VCaP (cell line): ENCODE results near the gene ADAMTS15.

Experiments
- H3K27ac ChIP-seq: fragments of 450-650 bp; 2 replicates; pipeline ENCODE4 v1.5.1; 2017
- TF ChIP-seq, protein P1 (sequence below): fragments of 450-650 bp; conservative IDR thresholded peaks from 2 replicates; pipeline ENCODE4 v1.5.1; 2017; ENCODE audit warnings: mild to moderate bottlenecking, moderate library complexity

The ADAMTS15 gene

DNA sequence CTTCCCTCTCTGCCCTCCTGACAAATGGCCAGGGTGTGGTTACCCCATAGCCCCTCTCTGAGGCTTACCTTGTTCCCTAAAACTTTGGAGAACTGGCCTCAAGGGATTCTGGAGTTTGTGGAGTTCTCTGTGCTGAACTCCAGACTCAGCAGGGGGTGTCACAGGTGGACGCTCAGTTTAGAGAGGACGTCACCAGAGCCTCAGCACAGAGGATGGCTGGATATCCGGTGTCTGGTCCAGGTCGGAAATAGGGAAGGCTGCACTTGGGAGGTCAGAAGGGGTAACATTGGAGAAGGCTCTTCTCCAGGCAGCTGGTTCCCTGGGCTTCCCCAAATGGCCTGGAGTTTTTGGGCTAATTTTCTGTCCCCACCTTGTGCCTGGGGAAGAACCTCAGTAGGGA, 64.2 kb downstream of the ADAMTS15 start:
- H3K27ac ChIP-seq: no peak overlapping the region
- TF ChIP-seq, protein P1, sequence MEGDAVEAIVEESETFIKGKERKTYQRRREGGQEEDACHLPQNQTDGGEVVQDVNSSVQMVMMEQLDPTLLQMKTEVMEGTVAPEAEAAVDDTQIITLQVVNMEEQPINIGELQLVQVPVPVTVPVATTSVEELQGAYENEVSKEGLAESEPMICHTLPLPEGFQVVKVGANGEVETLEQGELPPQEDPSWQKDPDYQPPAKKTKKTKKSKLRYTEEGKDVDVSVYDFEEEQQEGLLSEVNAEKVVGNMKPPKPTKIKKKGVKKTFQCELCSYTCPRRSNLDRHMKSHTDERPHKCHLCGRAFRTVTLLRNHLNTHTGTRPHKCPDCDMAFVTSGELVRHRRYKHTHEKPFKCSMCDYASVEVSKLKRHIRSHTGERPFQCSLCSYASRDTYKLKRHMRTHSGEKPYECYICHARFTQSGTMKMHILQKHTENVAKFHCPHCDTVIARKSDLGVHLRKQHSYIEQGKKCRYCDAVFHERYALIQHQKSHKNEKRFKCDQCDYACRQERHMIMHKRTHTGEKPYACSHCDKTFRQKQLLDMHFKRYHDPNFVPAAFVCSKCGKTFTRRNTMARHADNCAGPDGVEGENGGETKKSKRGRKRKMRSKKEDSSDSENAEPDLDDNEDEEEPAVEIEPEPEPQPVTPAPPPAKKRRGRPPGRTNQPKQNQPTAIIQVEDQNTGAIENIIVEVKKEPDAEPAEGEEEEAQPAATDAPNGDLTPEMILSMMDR: no peak

DNA sequence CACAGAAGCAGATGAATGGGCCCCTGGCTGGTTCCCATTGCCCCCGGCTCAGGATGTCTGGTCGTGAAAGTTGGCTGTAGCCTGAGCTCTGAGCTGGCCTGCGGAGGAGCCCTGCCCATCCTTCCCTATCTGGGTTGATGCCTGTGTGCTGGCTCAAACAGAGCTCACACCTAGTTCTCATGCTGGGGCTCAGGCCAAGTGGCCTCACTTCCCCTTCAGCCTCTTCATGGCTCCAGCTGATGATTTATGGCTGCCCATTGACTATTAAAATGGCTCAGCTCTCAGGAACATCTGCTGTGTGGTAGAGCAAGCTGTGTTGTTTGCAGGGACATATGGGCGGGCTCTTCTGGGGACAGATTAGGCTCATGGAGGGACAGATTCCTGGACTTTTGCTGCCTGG, 64.7 kb downstream of the ADAMTS15 start:
- TF ChIP-seq, protein P1: no peak
- no peak overlapping the region for H3K27ac ChIP-seq

DNA sequence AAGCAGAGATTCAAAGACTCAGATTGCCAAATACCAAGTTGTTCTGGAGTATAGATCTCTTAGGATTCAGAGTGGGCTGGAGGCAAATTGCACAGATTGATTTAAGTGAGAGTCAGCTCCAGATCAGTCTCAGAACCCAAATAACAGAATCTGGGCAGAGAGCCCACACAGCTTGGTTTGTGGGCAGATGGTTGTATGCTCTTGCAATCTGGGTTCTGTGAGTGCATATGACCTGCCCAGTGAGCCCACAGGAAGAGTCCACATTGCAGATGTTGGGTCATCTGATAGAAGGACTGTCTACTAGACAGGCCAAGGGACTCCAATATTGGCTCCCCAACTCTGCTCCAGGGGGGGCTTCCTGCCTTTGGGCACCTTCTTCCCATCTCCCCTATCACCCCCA, 65.9 kb downstream of the ADAMTS15 start:
- TF ChIP-seq, protein P1: no peak

DNA sequence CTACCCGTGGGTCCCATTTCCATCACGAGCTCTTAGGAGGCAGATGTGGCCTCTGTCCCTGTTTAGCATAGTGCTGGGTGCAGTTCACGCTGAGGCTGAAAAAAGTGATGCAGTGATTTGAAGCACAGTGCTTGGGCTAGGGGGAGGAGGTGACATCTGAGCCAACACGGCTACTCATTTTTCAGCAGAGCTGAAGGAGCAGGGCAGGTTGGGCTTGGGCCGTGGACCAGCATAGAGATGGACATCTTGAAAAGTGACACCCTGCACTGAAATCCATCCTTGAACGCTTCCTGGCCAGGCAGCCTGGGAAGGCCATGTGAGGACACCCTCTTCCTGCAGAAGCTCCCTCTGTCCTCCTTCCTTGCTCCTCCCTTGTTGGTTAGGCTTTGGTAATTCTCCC, 66.4 kb downstream of the ADAMTS15 start:
- H3K27ac ChIP-seq: no peak overlapping the region
- TF ChIP-seq, protein P1: no peak

More for the DNA sequence above, 65.9 kb downstream of the ADAMTS15 start:
- H3K27ac ChIP-seq: no peak overlapping the region

DNA sequence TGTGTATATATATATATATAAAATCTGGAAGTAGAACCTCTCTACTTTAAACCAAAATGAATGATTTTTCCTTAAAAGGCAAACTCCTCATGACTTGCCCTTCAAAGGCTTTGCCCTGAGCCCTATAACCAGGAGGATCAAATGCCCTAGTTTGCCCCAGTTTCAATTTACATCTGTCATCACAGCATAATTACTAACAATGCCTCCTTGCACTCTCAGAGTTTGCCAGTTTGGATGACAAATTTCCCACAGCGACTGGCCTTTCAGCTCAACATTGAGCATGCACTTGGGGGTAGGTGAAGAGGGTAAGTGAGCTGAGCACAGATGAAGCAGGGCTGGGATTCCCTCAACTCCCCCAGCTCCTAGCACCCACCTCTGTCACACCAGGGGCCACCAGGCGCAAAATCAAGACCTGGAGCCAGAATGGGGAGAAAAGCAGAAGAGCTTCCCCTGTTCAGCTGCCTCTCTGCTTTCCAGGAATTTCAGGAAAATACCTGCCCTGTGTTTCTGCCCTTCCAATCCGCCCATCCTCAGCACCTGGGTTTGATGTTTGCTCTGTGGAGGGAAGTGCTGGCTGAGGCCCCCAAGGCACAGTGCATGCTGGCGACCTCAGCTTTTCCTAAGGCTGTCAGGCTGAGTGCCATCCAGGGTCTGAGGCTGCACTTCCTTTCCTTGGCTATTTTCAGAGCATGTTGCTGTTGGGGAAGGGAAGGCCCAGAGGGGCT, 67.5 kb downstream of the ADAMTS15 start:
- TF ChIP-seq, protein P1: no peak
- H3K27ac ChIP-seq: no peak overlapping the region

DNA sequence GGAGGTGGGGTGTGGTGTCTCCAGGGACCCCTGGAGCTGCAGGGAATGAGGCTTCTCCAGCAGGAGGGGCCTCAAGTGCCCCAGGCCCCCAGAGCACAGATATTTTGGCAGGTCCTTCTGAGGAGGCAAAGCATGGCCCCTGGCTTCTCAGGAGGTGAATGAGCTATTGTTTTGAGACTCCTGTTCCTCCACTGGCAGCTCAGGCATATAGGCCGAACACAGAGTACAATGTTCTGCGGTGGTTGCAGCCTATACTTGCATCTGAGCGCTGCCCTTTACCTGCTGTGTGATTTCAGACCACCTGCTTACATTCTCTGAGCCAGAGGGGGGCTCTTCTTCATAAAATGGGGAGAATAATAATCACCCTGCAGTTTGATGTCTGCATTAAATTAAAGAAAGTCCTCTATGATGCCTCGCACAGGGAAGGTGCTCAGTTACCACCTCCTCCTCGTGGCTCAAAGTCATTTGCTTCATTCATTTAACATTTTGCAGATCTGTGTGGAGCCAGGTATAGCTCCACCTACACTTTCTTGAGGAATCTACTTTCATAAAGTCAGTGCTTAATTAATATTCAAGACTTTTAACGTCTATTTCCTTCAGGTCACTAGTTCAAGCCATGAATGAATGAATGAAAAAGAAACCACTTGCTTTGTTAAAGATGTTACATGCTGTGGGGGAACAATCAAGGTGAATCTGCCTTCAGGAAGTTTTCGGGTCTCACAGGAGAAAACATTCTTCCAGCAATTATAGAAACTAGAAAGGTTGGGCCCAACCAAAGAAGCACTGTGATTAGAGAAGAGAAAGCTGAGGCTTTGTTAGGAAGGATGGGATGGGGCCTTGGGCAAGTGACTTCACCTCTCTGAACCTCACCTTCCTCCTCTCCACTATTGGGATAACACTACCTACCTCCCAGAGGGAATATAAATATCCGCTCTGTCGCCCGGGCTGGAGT, 68.4 kb downstream of the ADAMTS15 start:
- TF ChIP-seq, protein P1: no peak

DNA sequence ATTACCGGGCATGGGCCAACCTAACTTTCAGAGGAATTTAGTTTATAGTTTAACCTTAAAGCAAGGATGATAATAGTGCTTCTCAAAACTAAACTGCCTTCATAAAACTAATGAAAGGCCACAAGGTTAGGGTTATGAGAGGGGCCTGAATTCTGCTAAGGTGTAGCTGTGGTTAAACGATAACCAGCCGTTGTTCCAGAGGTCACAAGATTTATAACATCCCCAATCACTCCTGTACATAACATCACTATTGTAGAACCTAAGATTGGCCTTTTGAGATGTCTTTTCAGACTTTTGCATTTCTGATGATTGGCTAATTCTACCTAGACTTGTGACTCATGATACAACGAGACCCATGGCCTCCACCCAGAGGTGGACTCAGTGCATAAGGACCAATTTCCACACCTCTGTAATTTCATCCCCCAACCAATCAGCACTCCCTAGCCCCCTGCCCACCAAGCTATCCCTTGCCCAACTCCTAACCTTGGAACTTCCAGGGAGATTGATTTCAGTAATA, 69.8 kb downstream of the ADAMTS15 start:
- TF ChIP-seq, protein P1: no peak

More for the DNA sequence above, 68.4 kb downstream of the ADAMTS15 start:
- H3K27ac ChIP-seq: no peak overlapping the region

More for the DNA sequence above, 69.8 kb downstream of the ADAMTS15 start:
- no peak overlapping the region for H3K27ac ChIP-seq
